HepG2 (cell line): ENCODE data around the gene RTEL1. TPM values are rescaled to one million over a fixed set of nuclear protein-coding genes. Genes with fewer than 3 reads are reported as not detected.

Experiments
- ARID4A ChIP-seq: sonication (generic); formaldehyde crosslinking; IDR thresholded peaks from 2 replicates; pipeline ENCODE4 v1.5.0; 2020; ENCODE audit warnings: mild to moderate bottlenecking, missing genetic modification reagents, borderline replicate concordance
- DZIP1 ChIP-seq: sonication (generic); formaldehyde crosslinking; IDR thresholded peaks from 2 replicates; pipeline ENCODE4 v1.5.0; 2020; ENCODE audit warnings: mild to moderate bottlenecking, missing genetic modification reagents
- MAZ ChIP-seq, 2 experiments: sonication (generic) in 1 of 2; formaldehyde crosslinking in 1 of 2; IDR thresholded peaks; 2 replicates each; pipeline versions ENCODE4 v1.5.0 to v1.6.1; 2012 to 2020; ENCODE audit warnings: low read depth in 2 of 2, mild to moderate bottlenecking in 2 of 2, borderline replicate concordance in 1 of 2, improper control_type of control experiment in 1 of 2, low read length in 1 of 2, missing genetic modification reagents in 1 of 2, moderate library complexity in 1 of 2
- RNF219 ChIP-seq: sonication (generic); formaldehyde crosslinking; IDR thresholded peaks from 2 replicates; pipeline ENCODE4 v1.5.0; 2020; ENCODE audit warnings: mild to moderate bottlenecking, missing genetic modification reagents
- SCMH1 ChIP-seq: sonication (generic); formaldehyde crosslinking; IDR thresholded peaks from 2 replicates; pipeline ENCODE4 v1.9.0; 2021; ENCODE audit warnings: missing genetic modification reagents, mild to moderate bottlenecking, borderline replicate concordance
- SKIL ChIP-seq: sonication (generic); formaldehyde crosslinking; IDR thresholded peaks from 2 replicates; pipeline ENCODE4 v1.8.0; 2022; ENCODE audit warnings: missing genetic modification reagents, mild to moderate bottlenecking, moderate library complexity, borderline replicate concordance
- SUZ12 ChIP-seq: fragments of 150-350 bp; IDR thresholded peaks from 2 replicates; pipeline ENCODE4 v1.6.1; 2014; ENCODE audit warnings: low read depth, low read length
- TFDP1 ChIP-seq: IDR thresholded peaks from 2 replicates; pipeline ENCODE4 v1.6.1; 2016; ENCODE audit warnings: missing compliant biosample characterization, missing genetic modification reagents, borderline replicate concordance
- ZBTB14 ChIP-seq: sonication (generic); formaldehyde crosslinking; IDR thresholded peaks from 2 replicates; pipeline ENCODE4 v1.4.0; 2020; ENCODE audit warnings: missing genetic modification reagents
- ZNF292 ChIP-seq: sonication (generic); formaldehyde crosslinking; IDR thresholded peaks from 2 replicates; pipeline ENCODE4 v1.8.1; 2022; ENCODE audit warnings: mild to moderate bottlenecking, low read depth, missing genetic modification reagents, borderline replicate concordance
- ZNF367 ChIP-seq: sonication (generic); formaldehyde crosslinking; IDR thresholded peaks from 2 replicates; pipeline ENCODE4 v1.4.0; 2020; ENCODE audit warnings: missing genetic modification reagents, borderline replicate concordance
- ZNF564 ChIP-seq: sonication (generic); formaldehyde crosslinking; IDR thresholded peaks from 2 replicates; pipeline ENCODE4 v1.8.1; 2023; ENCODE audit warnings: mild to moderate bottlenecking, missing genetic modification reagents
- polyA plus RNA-seq, 8 experiments: library from polyadenylated mRNA; depleted of rRNA in 3 of 8; stranded (reverse) in 7 of 8; unstranded in 1 of 8; fragments of >200 nt; fragmentation: Illumina TruSeq in 4 of 8; extraction: Trizol in 4 of 8; gene quantifications; 2 replicates each; pipeline versions ENCODE4 v1.2.1 to v1.2.3, GENCODE V29; 2011 to 2016; ENCODE audit warnings: low read depth in 4 of 8, missing spikeins in 1 of 8, mixed read lengths in 1 of 8; ENCODE audit not compliant: insufficient read depth in 1 of 8
- total RNA-seq, 5 experiments: library from RNA; depleted of rRNA; stranded (reverse); fragments of >200 nt; fragmentation: Illumina TruSeq; extraction: Trizol; gene quantifications; 2 replicates each; pipeline ENCODE4 v1.2.3, GENCODE V29; 2016; ENCODE audit warnings: low read depth in 1 of 5

The RTEL1 gene
- total and polyA plus RNA-seq, 2 of the 13 experiments (the other 11 are each of a cell fraction or from before 2014, with no cell fraction given), result 21.8 to 36.4 TPM

- TF ChIP-seq MAZ (IDR thresholded peaks at IDR 0.05; ENCODE audit: borderline replicate concordance, low read depth, low read length) (no peak; the same call in none of the 2 replicates), MAZ (CRISPR knock-in tag; IDR thresholded peaks at IDR 0.05; ENCODE audit: low read depth) (peak; percentile 99), SCMH1 (CRISPR knock-in tag) (no peak), RNF219 (CRISPR knock-in tag) (no peak), ARID4A (peak; percentile 97), ZNF564 (CRISPR knock-in tag) (peak; percentile 94), DZIP1 (peak; percentile 72), SKIL (CRISPR knock-in tag) (peak; percentile 80), SUZ12 (peak; percentile 89), ZBTB14 (CRISPR knock-in tag) (peak; percentile 82), ZNF292 (CRISPR knock-in tag) (no peak), TFDP1 (CRISPR knock-in tag) (peak; percentile 94), ZNF367 (CRISPR knock-in tag) (no peak)
These were observed 49.6 kb downstream of the RTEL1 start, which contains the start of the genes ARFRP1 and ZGPAT (continued) for GRCh38 chr20:63707558-63708300.
